HG03066 (cell line): ENCODE measurements around the gene SIGLEC9.

Experiments
- ATAC-seq: cut with Tn5 transposase; IDR thresholded peaks from one replicate; pipeline ENCODE4 v1.9.1; 2021; ENCODE audit warnings: low read depth; ENCODE audit not compliant: unreplicated experiment

SIGLEC9 gene

GRCh38 chr19:51124729-51125128 is at the start of gene SIGLEC9:
Gene SIGLEC9 (plus strand): TSS chr19:51124906. CDS start chr19:51124975, 69 bp downstream.
- ATAC-seq, result no peak

DNA sequence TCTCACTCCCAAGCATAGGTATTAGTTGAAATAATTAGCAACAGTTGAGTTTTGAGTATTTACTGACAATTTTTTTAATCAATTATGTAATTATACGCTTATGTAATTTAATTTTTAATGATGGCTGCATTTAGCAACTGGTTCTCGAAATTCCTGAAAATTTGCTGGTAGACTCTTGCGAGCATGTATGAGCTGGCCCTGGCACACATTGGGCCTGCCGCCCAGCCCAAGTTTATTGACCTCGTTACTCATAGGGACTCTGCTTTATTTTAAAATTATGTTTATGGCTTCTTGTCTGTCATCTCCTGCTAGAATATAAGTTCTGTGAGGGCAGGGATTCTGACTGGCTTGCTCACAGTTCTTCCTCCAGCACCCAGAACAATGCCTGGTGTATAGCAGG is 48.7 kb upstream of the SIGLEC9 start:
- no peak for ATAC-seq

GRCh38 chr19:51076631-51077213 is 48.0 kb upstream of the SIGLEC9 start:
- ATAC-seq, result no peak

DNA sequence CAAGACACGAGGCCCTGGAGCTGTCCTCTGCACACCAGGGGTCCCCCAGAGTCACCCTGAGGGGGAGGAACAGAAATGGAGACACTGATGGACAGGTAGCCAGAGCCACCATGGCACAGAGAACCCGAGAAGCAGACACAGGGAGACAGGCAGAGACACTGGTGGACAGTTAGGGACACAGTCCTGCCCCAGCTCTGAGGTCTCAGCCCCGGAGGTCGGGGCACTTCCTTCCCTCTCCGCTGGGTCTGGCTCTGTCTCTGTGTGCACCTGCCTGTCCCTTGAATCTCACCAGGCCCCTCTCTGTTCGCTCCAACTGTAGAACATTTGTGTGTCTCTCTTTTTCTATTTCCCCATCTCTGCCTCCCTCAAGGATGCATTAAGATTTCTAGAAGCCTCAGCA is 46.6 kb upstream of the SIGLEC9 start:
- no peak for ATAC-seq

GRCh38 chr19:51078731-51079130 is 46.0 kb upstream of the SIGLEC9 start:
- ATAC-seq, result no peak

- ATAC-seq, result no peak
Observed at GRCh38 chr19:51079481-51080110, 45.1 kb upstream of the SIGLEC9 start.

DNA sequence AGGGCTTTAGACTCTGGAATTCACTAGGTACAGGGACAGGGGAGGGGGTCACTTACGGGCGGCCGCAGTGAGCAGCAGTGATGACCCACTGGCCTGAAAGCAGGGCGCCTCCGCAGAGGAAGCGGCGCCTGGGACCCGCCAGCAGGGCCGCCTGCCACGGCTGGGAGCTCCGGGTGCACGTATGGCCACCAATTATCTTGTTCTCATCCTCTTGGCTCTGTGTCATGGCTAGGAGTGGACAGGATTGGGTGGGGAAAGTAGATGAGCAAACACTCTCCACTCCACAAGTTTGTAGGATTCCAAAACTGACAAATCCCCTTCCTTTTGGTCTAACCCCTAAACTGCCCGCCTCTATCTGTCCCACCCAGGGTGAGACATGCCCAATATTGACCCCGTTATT is 43.2 kb upstream of the SIGLEC9 start:
- no peak for ATAC-seq

GRCh38 chr19:51082611-51083010 is 42.1 kb upstream of the SIGLEC9 start, which contains the start of gene KLK14:
Gene KLK14 (minus strand): TSS chr19:51082887. CDS start chr19:51082614, 273 bp downstream.
- no peak for ATAC-seq

- ATAC-seq, result no peak
Observed at GRCh38 chr19:51083181-51083580, 41.5 kb upstream of the SIGLEC9 start.

GRCh38 chr19:51083783-51084182 is 40.9 kb upstream of the SIGLEC9 start:
- no peak for ATAC-seq

DNA sequence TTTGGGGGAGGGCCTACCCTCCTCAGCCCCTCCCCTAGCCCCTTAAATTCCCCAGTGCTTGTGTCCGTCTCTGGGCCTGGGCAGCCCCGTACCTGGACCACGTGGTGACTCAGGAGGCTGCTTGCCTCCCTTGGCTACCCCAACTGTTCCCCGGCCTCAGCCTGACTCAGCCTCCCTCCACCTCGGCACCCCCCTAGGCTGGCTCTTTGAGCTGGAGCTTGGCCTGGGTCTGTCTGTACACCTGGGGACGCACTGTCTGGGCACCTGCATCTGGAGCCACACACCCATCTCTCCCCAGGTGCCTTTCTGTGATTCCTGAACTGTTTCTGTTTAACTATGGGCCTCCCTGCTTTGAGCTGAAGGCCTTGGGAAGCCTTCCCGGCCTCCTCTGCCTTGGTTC is 40.2 kb upstream of the SIGLEC9 start:
- no peak for ATAC-seq

GRCh38 chr19:51086153-51086850 is 38.4 kb upstream of the SIGLEC9 start:
- ATAC-seq, result no peak

GRCh38 chr19:51089786-51090185 is 34.9 kb upstream of the SIGLEC9 start:
- no peak for ATAC-seq

GRCh38 chr19:51090471-51090870 is 34.2 kb upstream of the SIGLEC9 start:
- ATAC-seq, result no peak

DNA sequence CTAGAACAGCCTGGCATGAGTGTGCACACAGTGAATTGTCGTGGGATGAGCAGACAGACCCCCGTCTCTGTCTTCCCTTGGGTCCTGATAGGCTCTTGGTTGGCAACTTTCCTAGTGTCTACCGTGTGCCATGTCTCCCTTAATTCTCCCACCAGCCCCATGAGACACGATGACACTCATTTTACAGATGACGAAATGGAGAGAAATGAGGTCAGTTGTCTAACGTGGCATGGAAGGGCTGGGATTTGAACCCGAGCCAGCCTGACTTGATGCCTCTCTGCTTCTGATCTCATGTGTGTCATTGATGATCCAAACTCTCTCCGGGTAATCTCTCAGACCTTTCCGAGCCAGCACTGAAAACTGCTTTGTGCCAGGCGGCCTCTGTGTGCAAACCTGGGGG is 33.6 kb upstream of the SIGLEC9 start:
- ATAC-seq, result no peak

- ATAC-seq, result no peak
Observed at GRCh38 chr19:51091895-51092873, 32.5 kb upstream of the SIGLEC9 start.

DNA sequence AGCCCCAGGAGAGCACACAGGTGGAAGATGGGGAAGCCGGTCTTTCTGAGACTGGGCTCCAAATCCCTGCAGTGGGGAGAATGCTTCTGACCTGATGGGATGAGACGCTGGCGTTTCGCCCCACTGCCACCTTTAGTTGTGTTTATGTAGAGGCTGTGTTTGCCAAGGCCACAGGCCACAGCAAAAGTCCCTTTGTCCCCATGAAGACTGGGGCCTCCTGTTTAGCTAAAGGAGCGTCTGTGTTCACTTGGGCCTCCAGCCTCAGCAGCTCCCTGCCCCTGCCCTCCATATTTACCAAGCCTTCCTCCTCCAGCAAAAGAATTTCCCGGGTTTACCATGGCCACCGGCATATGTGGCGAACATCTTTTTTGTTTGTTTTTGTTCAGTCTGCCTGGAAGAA is 31.6 kb upstream of the SIGLEC9 start:
- ATAC-seq, result no peak

DNA sequence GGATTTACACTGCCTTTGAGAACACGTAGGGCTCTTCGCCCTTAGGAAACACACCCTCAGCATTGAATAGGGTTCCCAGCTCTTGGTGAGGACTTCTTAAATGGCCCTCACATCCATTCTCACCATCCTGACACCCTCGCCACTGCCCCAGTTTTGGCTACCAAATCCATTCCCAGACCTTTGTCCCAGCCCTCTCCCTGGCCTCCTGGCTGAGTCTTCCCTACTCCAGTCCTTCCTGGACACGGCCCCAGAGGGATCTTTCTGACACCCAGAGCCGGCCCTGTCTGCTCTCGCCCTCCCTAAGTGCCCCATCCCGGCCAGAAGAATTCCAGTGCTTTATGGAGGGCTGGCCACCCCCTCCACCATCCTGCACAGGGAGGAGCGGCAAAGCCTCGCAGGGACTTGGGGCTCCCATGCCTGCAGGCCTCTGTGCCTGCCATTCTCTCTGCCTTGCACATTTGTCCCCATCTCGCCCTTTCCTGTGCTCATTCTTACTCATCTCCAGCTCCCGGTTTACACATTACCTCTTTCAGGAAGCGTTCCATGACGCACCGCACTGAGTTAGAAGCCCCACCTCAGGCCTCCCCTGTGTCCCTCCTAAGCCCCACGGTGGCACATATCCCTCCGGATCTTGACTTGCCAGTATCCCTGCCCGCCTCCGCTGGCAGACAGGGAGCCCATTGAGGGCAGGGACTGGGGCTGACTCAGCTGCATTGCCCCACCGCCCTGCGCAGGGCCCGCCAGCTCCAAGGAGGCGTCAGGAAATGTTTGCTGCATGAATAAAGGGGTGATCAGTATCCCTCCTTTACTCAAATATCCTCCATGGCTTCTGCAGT is 31.0 kb upstream of the SIGLEC9 start:
- ATAC-seq, result no peak

- no peak for ATAC-seq
Observed at GRCh38 chr19:51094696-51095279, 29.9 kb upstream of the SIGLEC9 start.
